Heart right ventricle (tissue), 16 donors: ENCODE data around the gene MRPL49. TPM values are rescaled to one million over a fixed set of nuclear protein-coding genes. Genes with fewer than 3 reads are reported as not detected.
A peak's percentile ranks its signal among the peaks of the same experiment; 100 is the strongest.

Experiments used
- ATAC-seq, 8 donors: fragments of 200-7000 bp; cut with Tn5 transposase; one replicate each; pipeline ENCODE4 v1.9.1; 2020; ENCODE audit warnings: mild to moderate bottlenecking in 8 of 8, moderate library complexity in 8 of 8, moderate number of reproducible peaks in 1 of 8
- DNase-seq, 2 donors: peaks; one replicate each; pipeline ENCODE4 v3.0.0-alpha.2; 2020
- H3K27ac ChIP-seq, 10 donors: fragments of 200-600 bp; sonication (generic) in 2 of 10; one replicate each; pipeline versions ENCODE4 v1.5.0 to v1.8.0; 2020 to 2022; ENCODE audit warnings: mild to moderate bottlenecking in 3 of 10
- H3K27me3 ChIP-seq, 7 donors: fragments of 200-600 bp; one replicate each; pipeline ENCODE4 v1.8.0; 2021 to 2022; ENCODE audit warnings: mild to moderate bottlenecking in 2 of 7
- H3K36me3 ChIP-seq, 9 donors: fragments of 200-600 bp; sonication (generic) in 1 of 9; one replicate each; pipeline versions ENCODE4 v1.5.0 to v1.8.0; 2020 to 2022; ENCODE audit warnings: mild to moderate bottlenecking in 2 of 9
- H3K4me1 ChIP-seq, 9 donors: fragments of 200-600 bp; sonication (generic) in 1 of 9; one replicate each; pipeline versions ENCODE4 v1.5.0 to v1.8.0; 2020 to 2022; ENCODE audit warnings: mild to moderate bottlenecking in 4 of 9
- H3K4me3 ChIP-seq, 10 donors: fragments of 200-600 bp; sonication (generic) in 2 of 10; one replicate each; pipeline versions ENCODE4 v1.5.0 to v1.8.0; 2020 to 2022; ENCODE audit warnings: mild to moderate bottlenecking in 7 of 10, moderate library complexity in 2 of 10
- H3K9me3 ChIP-seq, 11 donors: fragments of 200-600 bp in 10 of 11; sonication (generic) in 2 of 11; one replicate each; pipeline versions ENCODE4 v1.5.0 to v1.8.0; 2013 to 2022; ENCODE audit warnings: mild to moderate bottlenecking in 2 of 11, control low read depth in 1 of 11, moderate library complexity in 1 of 11
- WGBS, 2 donors: extraction: QIAGEN DNeasy Blood & Tissue Kit; methylation state at CpG; one replicate each; pipeline ENCODE4 v1.1.7; 2013; ENCODE audit warnings: inconsistent platforms in 1 of 2; 5-methylcytosine and 5-hydroxymethylcytosine counted together
- intact Hi-C, 10 donors: fragments of 100-400 bp; cut with DNase I; formaldehyde crosslinking; loops; one replicate each; pipeline versions ENCODE4 v1.11.1 to v1.14.2; 2022
- polyA plus RNA-seq, 2 donors: library from polyadenylated mRNA; stranded (reverse); fragments of 200-250 nt; gene quantifications; one replicate each; pipeline ENCODE4 v1.2.3, GENCODE V29; 2013
- total RNA-seq, 10 donors: library from RNA; stranded (reverse); fragmentation: NEBNext Ultra II Directional in 3 of 10; extraction: Animal tissue kit (Norgen Biotek cat#: 25700) in 3 of 10; gene quantifications; one replicate each; pipeline versions ENCODE4 v1.2.1 to v1.2.4, GENCODE V29; 2021 to 2023
- TF ChIP-seq, protein P1 (sequence below), 9 donors: fragments of 200-600 bp; sonication (generic) in 2 of 9; IDR thresholded peaks; one replicate each; pipeline versions ENCODE4 v1.5.0 to v1.8.0; 2021 to 2022; ENCODE audit warnings: antibody characterized with exemption in 9 of 9, mild to moderate bottlenecking in 5 of 9, moderate library complexity in 1 of 9
- donor health status: Arrhythmogenic right ventricular cardiomyopathy.
- donor health status: ischemic (EF 13 %, LVEDD 7.1; RV severe dilation, severe dysfunction).
- donor health status: healthy with polysubstance abuse.
- donor health status: DM: no; HTN: yes; CAD: no.
- donor health status: DM: no; HTN: no; CAD: no.
- donor health status: ischemic (EF 25% LVEDD 6.9; RV normal size, moderate dysfunction).
- donor health status: ischemic (EF 25% LVEDD 5.7; RV mildly dilated, moderate dysfunction).
- donor health status: healthy.
- donor health status: DM: yes; HTN: yes; CAD: no.
- donor health status: Ischemic cardiomyopathy.
- donor health status: ischemic (EF 35%, LVEDD 5.7; RV mildly dilated, moderate dysfunction).
- donor health status: nonischemic (EF 11% LVEDD 7.7; RV severe dilation, severe dysfunction).
- donor health status: DM: yes; HTN: yes; CAD: no.
- donor health status: PGD.
- donor health status: ischemic (EF 29% LVEDD 5.4; RV normal size, mild dysfunction).
- donor health status: nonischemic (EF 23%, LVEDD 6.1; RV moderate dilation, normal function).

The MRPL49 gene
- total and polyA plus RNA-seq, 12 donors, result 6.4 to 44.8 (median 39.3) TPM

DNA sequence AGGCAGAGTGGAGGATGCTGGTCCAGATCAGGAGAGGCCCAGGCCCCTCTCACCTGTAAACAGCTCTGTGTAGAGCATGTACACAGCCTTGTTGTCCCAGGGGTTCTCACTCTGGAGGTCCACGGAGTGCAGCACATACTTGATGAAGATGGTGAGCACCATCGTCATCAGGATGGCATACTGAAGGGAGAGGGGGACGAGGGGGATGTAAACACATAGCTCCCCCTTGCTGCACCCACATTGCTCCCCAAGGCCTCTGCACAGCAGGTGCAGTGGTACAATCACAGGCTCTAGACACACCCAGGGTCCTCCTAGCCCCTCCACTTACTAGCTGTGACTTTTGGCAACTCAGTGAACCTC is 9.3 kb downstream of the MRPL49 start:
- H3K27ac ChIP-seq, result no peak overlapping the region
- peaks cover 12 to 36% (median 27%) of the 10 kb centered on the region in 9 donors for H3K4me1 ChIP-seq
- TF ChIP-seq, protein P1, sequence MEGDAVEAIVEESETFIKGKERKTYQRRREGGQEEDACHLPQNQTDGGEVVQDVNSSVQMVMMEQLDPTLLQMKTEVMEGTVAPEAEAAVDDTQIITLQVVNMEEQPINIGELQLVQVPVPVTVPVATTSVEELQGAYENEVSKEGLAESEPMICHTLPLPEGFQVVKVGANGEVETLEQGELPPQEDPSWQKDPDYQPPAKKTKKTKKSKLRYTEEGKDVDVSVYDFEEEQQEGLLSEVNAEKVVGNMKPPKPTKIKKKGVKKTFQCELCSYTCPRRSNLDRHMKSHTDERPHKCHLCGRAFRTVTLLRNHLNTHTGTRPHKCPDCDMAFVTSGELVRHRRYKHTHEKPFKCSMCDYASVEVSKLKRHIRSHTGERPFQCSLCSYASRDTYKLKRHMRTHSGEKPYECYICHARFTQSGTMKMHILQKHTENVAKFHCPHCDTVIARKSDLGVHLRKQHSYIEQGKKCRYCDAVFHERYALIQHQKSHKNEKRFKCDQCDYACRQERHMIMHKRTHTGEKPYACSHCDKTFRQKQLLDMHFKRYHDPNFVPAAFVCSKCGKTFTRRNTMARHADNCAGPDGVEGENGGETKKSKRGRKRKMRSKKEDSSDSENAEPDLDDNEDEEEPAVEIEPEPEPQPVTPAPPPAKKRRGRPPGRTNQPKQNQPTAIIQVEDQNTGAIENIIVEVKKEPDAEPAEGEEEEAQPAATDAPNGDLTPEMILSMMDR (IDR thresholded peaks at IDR 0.05), result no peak
- no peaks in the 10 kb centered on the region for H3K27me3 ChIP-seq
- H3K36me3 ChIP-seq, result peaks cover 7 to 69% (median 55%) of the 10 kb centered on the region in 9 donors
- H3K4me3 ChIP-seq, result no peak overlapping the region
- 77 to 78% methylated on average over 3 of the region's 3 CpGs for WGBS, 2 donors
- H3K9me3 ChIP-seq, result no peaks in the 10 kb centered on the region
- no peak for DNase-seq
- intact Hi-C loops, result loop anchor here in 2 of 10 donors (10.0 kb wide), 1 partner anchor 123 kb away; no protein-coding TSS in a partner anchor
- ATAC-seq, result no peak

DNA sequence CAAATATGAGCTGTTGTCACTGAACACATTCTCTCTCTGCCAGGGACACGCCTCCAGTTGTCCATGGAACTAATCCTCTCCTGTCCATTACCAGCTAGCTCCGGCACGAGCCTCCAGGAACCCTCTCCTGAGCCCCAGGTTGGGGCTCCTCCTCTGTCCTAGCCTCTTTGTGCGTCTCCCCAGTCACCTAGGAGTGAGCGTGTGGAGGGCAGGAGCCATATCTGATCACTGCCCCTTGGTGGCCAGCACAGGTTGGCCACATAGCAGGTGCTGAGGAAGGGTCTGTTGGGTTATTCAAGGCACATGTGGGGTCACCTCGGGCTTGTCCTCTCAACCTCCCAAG is 9.7 kb downstream of the MRPL49 start:
- intact Hi-C loops, result loop anchor here in 2 of 10 donors (10.0 kb wide), 1 partner anchor 123 kb away; no protein-coding TSS in a partner anchor
- no peak overlapping the region for H3K27ac ChIP-seq
- H3K4me3 ChIP-seq, result no peak overlapping the region
- no peaks in the 10 kb centered on the region for H3K27me3 ChIP-seq
- peaks cover 12 to 36% (median 27%) of the 10 kb centered on the region in 9 donors for H3K4me1 ChIP-seq
- peaks cover 7 to 64% (median 50%) of the 10 kb centered on the region in 9 donors for H3K36me3 ChIP-seq
- no peak for ATAC-seq
- TF ChIP-seq, protein P1 (IDR thresholded peaks at IDR 0.05), result no peak
- H3K9me3 ChIP-seq, result no peaks in the 10 kb centered on the region
- WGBS, 2 donors, result 82 to 84% methylated on average over 6 of the region's 6 CpGs
- no peak for DNase-seq

- DNase-seq, result no peak
- Histone ChIP-seq H3K27me3 (no peaks in the 10 kb centered on the region), H3K4me3 (peak overlapping the region in 5 of 10 donors; percentile 75 to 98 (median 94)), H3K27ac (peak overlapping the region in 1 of 10 donors; percentile 98), H3K4me1 (peaks cover 12 to 36% (median 27%) of the 10 kb centered on the region in 9 donors), H3K9me3 (no peaks in the 10 kb centered on the region), H3K36me3 (peaks cover 7 to 59% (median 46%) of the 10 kb centered on the region in 9 donors)
- TF ChIP-seq, protein P1 (IDR thresholded peaks at IDR 0.05), result no peak
- no peak for ATAC-seq
- 72 to 74% methylated on average over 10 of the region's 10 CpGs for WGBS, 2 donors
- intact Hi-C loops, result loop anchor here in 2 of 10 donors (10.0 kb wide), 1 partner anchor 122 kb away; no protein-coding TSS in a partner anchor
Measured at GRCh38 chr11:65132238-65132987, 10.3 kb downstream of the MRPL49 start.

- Histone ChIP-seq H3K4me1 (peaks cover 12 to 36% (median 27%) of the 10 kb centered on the region in 9 donors), H3K27me3 (no peaks in the 10 kb centered on the region), H3K4me3 (peak overlapping the region; percentile 75 to 98 (median 88)), H3K9me3 (no peaks in the 10 kb centered on the region), H3K27ac (peak overlapping the region in 8 of 10 donors; percentile 95 to 100 (median 98)), H3K36me3 (peaks cover 7 to 51% (median 39%) of the 10 kb centered on the region in 9 donors)
- 45 to 52% methylated on average over 18 of the region's 18 CpGs for WGBS, 2 donors
- DNase-seq (peak in 1 of 2 donors; percentile 20), ATAC-seq (no peak)
- TF ChIP-seq, protein P1 (IDR thresholded peaks at IDR 0.05), result no peak
- intact Hi-C loops, result loop anchor here in 2 of 10 donors (10.0 kb wide), 1 partner anchor 122 kb away; no protein-coding TSS in a partner anchor
Measured at GRCh38 chr11:65132988-65133700, 11.0 kb downstream of the MRPL49 start.
